ENCODE results near the gene ABHD14A.

DNA sequence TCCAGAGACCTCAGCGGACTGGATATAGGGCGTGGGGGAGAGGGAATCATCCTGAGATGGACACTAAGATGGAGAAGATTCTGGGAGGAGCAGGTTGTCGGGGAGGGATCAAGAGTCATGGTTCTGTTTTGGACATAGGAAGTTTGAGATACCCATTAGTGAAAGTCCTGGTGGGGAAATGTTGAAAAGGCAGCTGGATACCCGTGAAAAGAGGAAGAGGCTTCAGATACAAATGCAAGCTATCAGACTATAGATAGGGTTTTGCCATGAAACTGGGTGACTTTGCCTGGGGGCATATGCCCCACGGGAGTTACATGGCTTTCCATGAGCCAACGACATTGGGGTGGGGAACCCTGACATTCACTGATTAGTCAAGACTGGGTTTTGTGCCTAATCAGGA lies 20.8 kb upstream of the ABHD14A start:
- TF ChIP-seq, protein P1, sequence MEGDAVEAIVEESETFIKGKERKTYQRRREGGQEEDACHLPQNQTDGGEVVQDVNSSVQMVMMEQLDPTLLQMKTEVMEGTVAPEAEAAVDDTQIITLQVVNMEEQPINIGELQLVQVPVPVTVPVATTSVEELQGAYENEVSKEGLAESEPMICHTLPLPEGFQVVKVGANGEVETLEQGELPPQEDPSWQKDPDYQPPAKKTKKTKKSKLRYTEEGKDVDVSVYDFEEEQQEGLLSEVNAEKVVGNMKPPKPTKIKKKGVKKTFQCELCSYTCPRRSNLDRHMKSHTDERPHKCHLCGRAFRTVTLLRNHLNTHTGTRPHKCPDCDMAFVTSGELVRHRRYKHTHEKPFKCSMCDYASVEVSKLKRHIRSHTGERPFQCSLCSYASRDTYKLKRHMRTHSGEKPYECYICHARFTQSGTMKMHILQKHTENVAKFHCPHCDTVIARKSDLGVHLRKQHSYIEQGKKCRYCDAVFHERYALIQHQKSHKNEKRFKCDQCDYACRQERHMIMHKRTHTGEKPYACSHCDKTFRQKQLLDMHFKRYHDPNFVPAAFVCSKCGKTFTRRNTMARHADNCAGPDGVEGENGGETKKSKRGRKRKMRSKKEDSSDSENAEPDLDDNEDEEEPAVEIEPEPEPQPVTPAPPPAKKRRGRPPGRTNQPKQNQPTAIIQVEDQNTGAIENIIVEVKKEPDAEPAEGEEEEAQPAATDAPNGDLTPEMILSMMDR (IDR thresholded peaks at IDR 0.05), result no peak
- TF ChIP-seq POLR2A (IDR thresholded peaks at IDR 0.05), result no peak

Data from lower leg skin (tissue), 3 donors.